Measurements from ENCODE around the gene IDH2.

- TF ChIP-seq CTCF (IDR thresholded peaks at IDR 0.05; ENCODE audit: low read depth, low read length), result no peak
- TF ChIP-seq MAX (IDR thresholded peaks at IDR 0.05; ENCODE audit: low read depth, low read length), result no peak
These were observed 47.1 kb downstream of the IDH2 start for GRCh38 chr15:90055182-90055581.

All from NB4 (cell line).